Measurements from ENCODE around the gene ADAMTS19. TPM values are rescaled to one million over a fixed set of nuclear protein-coding genes. Genes with fewer than 3 reads are reported as not detected.

Gene ADAMTS19
- total RNA-seq, 1 donor, result 0.09 TPM

DNA sequence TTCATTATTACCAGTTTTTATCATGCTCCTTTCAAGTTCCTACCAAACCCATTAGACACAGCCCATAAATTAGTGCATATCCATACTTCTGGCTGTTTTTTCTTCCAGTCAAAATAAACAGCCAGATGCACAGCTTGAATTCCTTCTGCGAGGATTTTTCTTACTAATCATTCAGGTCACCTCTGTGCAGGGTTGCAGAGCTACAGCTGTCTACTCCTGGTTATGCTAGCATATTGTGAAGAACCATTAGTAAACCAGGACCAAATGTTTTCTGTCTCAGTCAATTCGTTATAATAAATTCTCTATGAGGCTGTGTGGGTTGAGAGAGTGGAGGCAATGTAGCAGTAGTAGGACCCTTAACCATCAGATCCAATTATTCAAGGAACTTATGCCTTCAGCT lies 279.7 kb downstream of the ADAMTS19 start:
- no peak overlapping the region for H3K4me3 ChIP-seq (ENCODE audit: low read depth, low read length)
- DNase-seq (ENCODE audit: low read depth), result no peak
- TF ChIP-seq, protein P1, sequence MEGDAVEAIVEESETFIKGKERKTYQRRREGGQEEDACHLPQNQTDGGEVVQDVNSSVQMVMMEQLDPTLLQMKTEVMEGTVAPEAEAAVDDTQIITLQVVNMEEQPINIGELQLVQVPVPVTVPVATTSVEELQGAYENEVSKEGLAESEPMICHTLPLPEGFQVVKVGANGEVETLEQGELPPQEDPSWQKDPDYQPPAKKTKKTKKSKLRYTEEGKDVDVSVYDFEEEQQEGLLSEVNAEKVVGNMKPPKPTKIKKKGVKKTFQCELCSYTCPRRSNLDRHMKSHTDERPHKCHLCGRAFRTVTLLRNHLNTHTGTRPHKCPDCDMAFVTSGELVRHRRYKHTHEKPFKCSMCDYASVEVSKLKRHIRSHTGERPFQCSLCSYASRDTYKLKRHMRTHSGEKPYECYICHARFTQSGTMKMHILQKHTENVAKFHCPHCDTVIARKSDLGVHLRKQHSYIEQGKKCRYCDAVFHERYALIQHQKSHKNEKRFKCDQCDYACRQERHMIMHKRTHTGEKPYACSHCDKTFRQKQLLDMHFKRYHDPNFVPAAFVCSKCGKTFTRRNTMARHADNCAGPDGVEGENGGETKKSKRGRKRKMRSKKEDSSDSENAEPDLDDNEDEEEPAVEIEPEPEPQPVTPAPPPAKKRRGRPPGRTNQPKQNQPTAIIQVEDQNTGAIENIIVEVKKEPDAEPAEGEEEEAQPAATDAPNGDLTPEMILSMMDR (IDR thresholded peaks at IDR 0.05; ENCODE audit: insufficient read depth, low read length), result no peak

DNA sequence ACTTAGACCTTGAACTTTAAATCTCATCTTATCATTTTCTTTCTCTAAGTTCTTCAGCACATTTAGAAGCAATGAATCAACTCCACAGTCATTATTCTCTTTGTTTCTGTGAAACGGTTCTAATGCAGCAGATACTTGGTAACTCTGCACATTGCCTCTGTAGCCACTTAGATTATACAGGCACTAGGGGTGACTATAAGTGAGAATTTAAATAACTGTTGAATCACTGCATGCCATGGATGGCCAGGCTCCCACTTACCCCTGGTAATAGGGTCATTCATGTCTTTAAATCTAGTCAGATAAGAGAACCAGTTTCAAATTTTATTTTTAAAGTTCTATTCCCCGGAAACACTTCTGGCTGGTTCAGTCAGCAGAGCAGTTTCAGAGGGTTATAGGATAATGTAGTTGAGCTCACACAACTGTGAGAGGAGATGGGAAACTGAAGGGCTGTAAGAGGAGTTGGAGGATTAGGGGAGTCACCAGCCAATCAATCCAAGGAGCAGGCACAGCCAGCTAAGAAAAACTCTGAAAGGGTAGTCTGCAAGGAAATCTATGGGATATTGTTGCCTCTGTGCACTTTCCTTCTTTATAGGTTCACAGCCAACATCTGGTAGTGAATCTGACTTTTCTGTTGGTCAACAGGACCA lies 283.6 kb downstream of the ADAMTS19 start:
- TF ChIP-seq, protein P1 (IDR thresholded peaks at IDR 0.05; ENCODE audit: insufficient read depth, low read length), result no peak

DNA sequence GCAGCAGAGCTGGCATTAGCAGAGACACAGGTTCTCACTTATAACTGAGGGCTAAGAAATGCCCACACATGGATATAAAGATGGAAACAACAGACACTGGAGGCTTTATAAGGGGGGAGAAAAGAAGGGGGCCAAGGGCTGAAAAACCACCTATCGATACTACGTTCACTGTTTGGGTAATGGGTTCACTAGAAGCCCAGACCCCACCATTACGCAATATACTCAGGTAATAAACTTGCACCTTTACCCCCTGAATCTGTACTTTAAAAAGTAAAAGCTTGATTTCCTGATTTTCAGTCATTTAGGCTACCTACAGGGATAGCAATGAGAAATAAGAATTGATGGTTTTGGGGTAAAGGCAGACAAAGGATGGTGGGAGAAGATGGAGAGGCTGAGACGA lies 285.9 kb downstream of the ADAMTS19 start:
- no peak overlapping the region for H3K4me3 ChIP-seq (ENCODE audit: low read depth, low read length)
- no peak for DNase-seq (ENCODE audit: low read depth)
- TF ChIP-seq, protein P1 (IDR thresholded peaks at IDR 0.05; ENCODE audit: insufficient read depth, low read length), result no peak

More for the DNA sequence above, 283.6 kb downstream of the ADAMTS19 start:
- no peak for DNase-seq (ENCODE audit: low read depth)
- no peak overlapping the region for H3K4me3 ChIP-seq (ENCODE audit: low read depth, low read length)

DNA sequence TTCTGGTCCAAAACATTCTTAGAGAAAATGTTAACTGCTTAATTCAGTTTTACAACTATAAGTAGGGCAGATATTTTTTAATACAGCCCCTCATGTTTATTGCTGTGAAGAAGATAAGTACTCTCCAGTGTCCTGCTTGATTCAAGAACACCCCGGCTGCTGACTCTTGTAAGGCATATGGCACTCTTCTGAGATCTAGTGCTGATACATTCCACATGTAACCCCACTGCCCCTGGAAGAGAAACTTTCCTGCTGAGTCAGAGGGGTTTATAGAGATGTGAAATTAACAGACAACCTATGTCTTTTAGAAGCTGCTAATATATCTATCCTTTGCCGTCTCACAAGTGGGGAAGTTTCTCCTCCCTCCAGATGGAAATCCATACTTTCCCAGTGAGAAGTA lies 286.8 kb downstream of the ADAMTS19 start:
- H3K4me3 ChIP-seq (ENCODE audit: low read depth, low read length), result no peak overlapping the region
- DNase-seq (ENCODE audit: low read depth), result no peak
- TF ChIP-seq, protein P1 (IDR thresholded peaks at IDR 0.05; ENCODE audit: insufficient read depth, low read length), result no peak

DNA sequence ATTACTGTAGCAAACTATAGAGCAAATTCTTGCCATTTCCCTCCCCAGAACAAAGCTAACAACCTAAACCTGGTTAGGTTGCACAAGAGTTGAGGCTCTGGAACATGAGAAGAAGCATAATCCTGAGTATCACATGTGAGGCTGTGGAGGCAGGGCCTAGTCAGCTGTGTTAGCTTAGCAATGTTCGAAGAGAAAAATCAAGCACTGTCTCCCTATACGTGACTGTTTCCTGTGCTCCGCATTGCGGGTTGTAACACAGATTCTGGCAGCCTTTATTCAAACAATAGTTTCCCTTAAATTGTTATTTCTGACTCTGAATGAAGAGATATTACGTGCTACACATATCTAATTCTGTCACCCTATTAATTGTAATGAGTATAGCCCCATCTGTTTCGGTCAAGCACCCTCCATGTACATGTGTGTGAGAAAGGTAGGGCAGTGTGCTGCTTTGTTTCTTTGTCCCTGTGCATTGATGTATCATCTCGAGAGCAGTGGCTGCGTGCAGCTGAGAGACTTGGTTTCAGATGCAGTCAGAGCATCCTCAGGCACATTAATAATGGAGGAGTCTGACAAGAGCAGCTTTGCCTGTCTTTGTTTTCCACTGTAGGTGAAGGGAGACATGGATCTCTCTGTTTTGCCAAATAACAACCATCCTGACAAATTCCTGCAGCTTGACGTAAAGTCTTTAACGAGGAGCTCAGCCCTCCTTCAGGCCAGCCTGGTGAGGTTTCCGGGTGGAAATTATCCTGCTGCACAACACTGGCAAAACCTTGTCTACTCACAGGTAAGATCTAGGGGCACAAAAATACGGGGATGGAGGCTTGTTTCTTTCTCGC lies 287.7 kb downstream of the ADAMTS19 start, which contains the start of gene MINAR2:
MINAR2 (plus strand) TSS at position 523 of the 836 bp plus-strand sequence; CDS start at position 620, 97 bp downstream.
- H3K4me3 ChIP-seq (ENCODE audit: low read depth, low read length), result no peak within 1 kb of the TSS
- DNase-seq (ENCODE audit: low read depth), result no peak
- TF ChIP-seq, protein P1 (IDR thresholded peaks at IDR 0.05; ENCODE audit: insufficient read depth, low read length), result no peak

DNA sequence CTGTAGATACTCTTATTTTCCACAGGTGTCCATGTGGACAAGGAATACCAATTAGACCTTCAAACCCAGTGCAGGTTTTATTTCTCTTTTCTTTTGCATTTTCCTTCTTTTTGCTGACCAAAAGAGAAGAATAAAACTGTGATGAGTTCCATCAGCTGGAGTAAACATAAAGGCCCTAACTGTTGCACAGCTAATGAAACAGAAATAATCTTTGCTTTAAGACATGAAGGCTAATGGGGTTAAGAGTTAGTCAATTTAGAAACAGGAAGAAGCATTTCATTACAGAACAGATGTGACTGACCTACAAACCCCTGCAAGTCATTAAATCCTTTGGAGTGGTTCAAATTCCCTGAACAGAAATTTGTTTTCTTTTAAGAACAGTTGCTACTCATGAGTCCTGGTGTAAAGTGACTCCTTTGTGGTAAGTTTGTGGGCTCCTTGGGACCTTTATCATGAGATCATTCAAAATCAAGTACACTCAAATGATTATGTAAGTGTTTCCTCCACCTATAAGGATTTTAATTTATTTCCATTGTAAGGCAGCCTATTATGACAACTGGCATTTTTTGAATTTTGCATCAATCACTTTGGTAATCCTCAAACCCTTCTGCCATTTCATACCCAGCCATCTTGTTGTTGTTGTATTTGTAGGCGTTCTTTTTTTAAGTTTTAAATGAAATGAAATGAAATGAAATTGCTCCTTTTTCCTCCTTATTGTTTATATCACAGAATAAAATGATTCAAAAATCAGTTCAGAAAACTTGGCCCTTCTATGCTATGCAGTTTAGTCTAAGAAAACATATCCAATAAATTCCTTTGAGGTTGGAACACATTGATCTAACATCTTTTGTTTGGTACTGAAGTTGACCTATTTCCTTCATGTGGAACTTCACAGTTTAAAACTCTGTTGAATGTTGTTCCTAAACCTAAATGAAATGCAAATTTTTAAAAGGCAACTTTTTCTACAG lies 289.1 kb downstream of the ADAMTS19 start:
- DNase-seq (ENCODE audit: low read depth), result no peak
- no peak overlapping the region for H3K4me3 ChIP-seq (ENCODE audit: low read depth, low read length)
- TF ChIP-seq, protein P1 (IDR thresholded peaks at IDR 0.05; ENCODE audit: insufficient read depth, low read length), result no peak
